Measurements from ENCODE around the gene VTN.

Gene VTN

DNA sequence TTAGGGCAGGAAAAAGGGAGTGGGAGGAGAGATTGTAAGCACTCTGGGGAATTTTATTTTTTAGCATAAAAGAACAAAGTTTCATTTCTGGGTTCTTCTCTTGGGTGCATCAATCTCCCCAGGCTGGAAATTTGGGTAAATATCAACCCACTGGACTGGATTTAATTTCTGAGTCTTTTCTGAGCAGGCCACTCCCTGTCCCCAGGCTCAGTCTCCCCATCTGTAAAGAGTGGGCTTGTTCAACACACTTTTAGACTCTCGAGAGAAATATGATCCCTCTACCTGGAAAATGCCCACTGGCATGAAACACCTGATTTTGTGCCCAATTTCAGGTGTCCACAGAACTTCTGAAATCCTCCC lies 617 bp upstream of the VTN start:
- peaks cover 32 to 47% (median 40%) of the 10 kb centered on the region in 10 experiments for H3K4me1 ChIP-seq
- H3K4me3 ChIP-seq = peak overlapping the region in 7 of 10 experiments; percentile 65 to 79 (median 74); a peak in 8 of 20 replicates
- H3K27me3 ChIP-seq = no peaks in the 10 kb centered on the region; a peak in 1 of 22 replicates
- no peaks in the 10 kb centered on the region for H3K9me3 ChIP-seq (replicated peaks in 1 of 11)
- peak overlapping the region; percentile 96 to 100 (median 98) for H3K4me2 ChIP-seq
- H4K20me1 ChIP-seq = peaks cover 15 to 64% (median 39%) of the 10 kb centered on the region in 11 experiments; a peak in 19 of 22 replicates
- H3K36me3 ChIP-seq = peaks cover 0 to 16% (median 2%) of the 10 kb centered on the region in 11 experiments; a peak in 6 of 22 replicates
- peak overlapping the region in 7 of 11 experiments; percentile 3 to 84 (median 46); a peak in 5 of 22 replicates for H3K9ac ChIP-seq
- no peak for TF ChIP-seq Cebpa-rat (IDR thresholded peaks at IDR 0.05)
- peak overlapping the region in 6 of 11 experiments; percentile 13 to 60 (median 39); a peak in 8 of 22 replicates for H3K27ac ChIP-seq

DNA sequence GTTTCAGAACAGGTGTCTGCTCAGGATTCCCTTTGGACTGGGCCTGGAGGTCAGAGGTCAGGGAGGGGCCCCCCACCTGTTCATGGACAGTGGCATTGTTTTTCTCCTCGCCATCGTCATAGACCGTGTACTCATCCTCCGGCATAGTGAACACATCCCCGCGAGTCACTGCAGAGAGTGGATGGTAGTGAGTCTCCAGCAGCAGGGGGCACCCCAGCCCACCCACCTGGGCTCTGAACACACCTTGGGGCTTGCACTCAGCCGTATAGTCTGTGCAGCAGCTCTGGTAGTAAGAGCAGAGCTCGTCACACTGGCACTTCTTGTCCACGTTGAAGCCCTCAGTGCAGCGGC lies 448 bp downstream of the VTN start:
- H4K20me1 ChIP-seq = peaks cover 12 to 71% (median 32%) of the 10 kb centered on the region in 11 experiments; a peak in 19 of 22 replicates
- peak overlapping the region in 7 of 11 experiments; percentile 96 to 99 (median 98); a peak in 12 of 22 replicates for H3K4me2 ChIP-seq
- no peak for TF ChIP-seq Cebpa-rat (IDR thresholded peaks at IDR 0.05)
- no peaks in the 10 kb centered on the region for H3K9me3 ChIP-seq (replicated peaks in 1 of 11)
- no peak overlapping the region for H3K4me3 ChIP-seq
- no peaks in the 10 kb centered on the region; a peak in 1 of 22 replicates for H3K27me3 ChIP-seq
- peaks cover 32 to 47% (median 40%) of the 10 kb centered on the region in 10 experiments for H3K4me1 ChIP-seq
- peak overlapping the region in 4 of 11 experiments; percentile 14 to 60 (median 44); a peak in 3 of 22 replicates for H3K27ac ChIP-seq
- H3K9ac ChIP-seq = peak overlapping the region in 2 of 11 experiments; percentile 16 to 46; a peak in 4 of 22 replicates
- peaks cover 0 to 27% (median 11%) of the 10 kb centered on the region in 11 experiments; a peak in 16 of 22 replicates for H3K36me3 ChIP-seq

DNA sequence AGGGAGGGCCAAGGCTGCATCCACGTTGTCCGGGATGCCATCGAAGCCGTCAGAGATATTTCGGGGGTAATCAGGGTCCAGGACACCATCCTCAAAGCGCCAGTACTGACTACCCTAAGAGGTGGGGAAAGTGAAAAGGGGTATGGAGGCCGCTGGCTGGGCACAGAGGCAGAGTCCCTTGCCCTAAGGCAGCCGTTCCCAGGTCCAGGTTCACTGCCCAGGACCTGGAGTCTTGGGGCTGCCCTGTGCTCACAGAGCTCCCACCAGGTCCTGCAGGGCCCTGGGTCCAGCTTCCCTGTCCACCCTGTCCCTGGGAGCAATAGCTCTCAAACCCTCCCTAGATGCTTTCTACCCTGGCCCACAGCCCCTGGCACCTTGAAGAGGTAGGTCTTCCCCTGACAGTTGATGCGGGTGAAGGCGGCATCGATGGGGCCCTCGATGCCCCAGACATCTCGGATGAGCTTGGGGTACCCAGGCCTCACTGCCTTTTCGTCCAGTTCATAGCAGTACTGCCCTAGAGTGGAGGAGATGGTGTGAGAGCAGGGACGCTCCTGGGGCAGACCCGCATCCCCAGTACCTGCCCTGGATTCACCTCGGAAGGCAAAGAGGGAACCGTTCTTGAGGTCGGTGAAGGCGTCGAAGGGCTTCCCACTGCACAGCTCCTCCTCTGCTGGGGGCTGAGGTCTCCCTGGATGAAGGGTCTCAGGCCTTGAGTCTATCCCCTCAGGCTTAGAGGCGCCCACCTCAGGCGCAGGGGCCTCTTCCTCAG lies 1.0 kb downstream of the VTN start:
- Histone ChIP-seq H3K36me3 (peaks cover 3 to 33% (median 16%) of the 10 kb centered on the region in 11 experiments; a peak in 20 of 22 replicates), H3K9ac (no peak overlapping the region; a peak in 3 of 22 replicates)

DNA sequence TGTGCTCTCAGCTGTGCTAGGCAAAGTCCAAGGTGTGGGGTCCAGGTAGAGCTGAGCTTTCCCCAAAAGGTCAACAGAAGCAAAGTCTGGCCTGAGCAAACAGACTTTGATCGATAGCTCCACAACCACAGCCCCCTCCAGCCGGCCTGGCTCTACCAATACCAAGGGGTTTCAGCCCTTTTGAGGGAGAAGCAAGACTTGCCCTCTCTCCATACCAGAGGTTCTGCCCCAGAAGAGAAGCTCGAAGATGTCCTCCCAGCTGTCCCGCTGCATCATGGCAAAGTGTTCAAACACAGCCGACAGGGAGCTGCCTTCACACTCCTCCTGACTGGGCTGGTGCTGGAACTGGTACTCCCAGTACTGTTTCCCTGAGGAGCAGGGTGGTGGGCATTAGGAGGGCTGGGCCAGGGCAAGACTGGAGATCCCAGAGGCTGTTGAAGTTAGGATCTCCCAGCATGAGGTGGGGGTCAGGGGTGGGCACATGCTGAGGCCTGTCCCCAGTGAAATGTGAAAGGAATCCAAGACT lies 1.7 kb downstream of the VTN start:
- no peaks in the 10 kb centered on the region; a peak in 1 of 22 replicates for H3K27me3 ChIP-seq
- H3K9ac ChIP-seq = no peak overlapping the region
- H3K9me3 ChIP-seq (replicated peaks in 1 of 11) = no peaks in the 10 kb centered on the region
- no peak overlapping the region for H3K4me2 ChIP-seq
- H3K4me3 ChIP-seq = no peak overlapping the region
- H4K20me1 ChIP-seq = peaks cover 9 to 71% (median 20%) of the 10 kb centered on the region in 11 experiments; a peak in 18 of 22 replicates
- H3K27ac ChIP-seq = no peak overlapping the region
- H3K4me1 ChIP-seq = peaks cover 29 to 43% (median 36%) of the 10 kb centered on the region in 10 experiments
- peaks cover 11 to 40% (median 23%) of the 10 kb centered on the region in 11 experiments; a peak in 21 of 22 replicates for H3K36me3 ChIP-seq
- no peak for TF ChIP-seq Cebpa-rat (IDR thresholded peaks at IDR 0.05)

More for the DNA sequence above, 1.0 kb downstream of the VTN start:
- TF ChIP-seq Cebpa-rat (IDR thresholded peaks at IDR 0.05) = no peak
- H3K4me3 ChIP-seq = no peak overlapping the region
- no peaks in the 10 kb centered on the region for H3K9me3 ChIP-seq (replicated peaks in 1 of 11)
- peak overlapping the region in 5 of 11 experiments; percentile 96 to 99 (median 98); a peak in 7 of 22 replicates for H3K4me2 ChIP-seq
- H3K4me1 ChIP-seq = peaks cover 32 to 46% (median 40%) of the 10 kb centered on the region in 10 experiments
- peaks cover 12 to 71% (median 26%) of the 10 kb centered on the region in 11 experiments; a peak in 19 of 22 replicates for H4K20me1 ChIP-seq
- no peaks in the 10 kb centered on the region; a peak in 1 of 22 replicates for H3K27me3 ChIP-seq
- H3K27ac ChIP-seq = no peak overlapping the region

DNA sequence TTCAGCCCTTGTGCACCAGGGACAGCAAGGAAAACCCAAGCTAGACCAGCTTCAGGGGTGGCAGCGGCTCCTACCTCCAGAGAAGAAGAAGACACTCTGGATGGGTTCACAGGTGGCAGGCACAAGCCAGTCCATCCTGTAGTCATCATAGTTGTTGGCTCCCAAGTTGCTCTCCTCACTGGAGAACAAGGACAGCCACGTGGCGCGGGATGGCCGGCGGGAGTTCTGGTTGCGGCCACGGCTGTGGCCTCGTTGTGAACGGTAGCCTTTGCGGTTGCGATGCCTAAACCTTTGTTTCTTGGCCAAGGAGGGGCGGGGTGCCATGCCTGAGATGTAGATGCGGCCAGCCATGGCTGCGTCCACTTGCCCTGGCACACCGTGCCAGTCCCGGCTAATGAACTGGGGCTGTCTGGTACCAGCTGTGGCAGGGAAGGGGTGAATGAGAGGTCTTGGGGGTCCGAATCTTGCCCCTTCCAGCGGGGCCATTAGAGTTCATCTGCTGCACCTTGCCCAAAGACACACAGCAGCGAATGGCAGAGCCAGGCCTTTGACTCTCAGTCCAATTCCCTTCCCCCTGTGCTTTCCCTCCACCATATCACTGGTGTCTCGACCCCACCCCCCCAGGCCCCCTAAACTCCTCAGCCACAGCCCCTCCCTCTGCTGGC lies 2.3 kb downstream of the VTN start:
- Histone ChIP-seq H3K36me3 (peaks cover 17 to 46% (median 29%) of the 10 kb centered on the region in 11 experiments), H3K9me3 (replicated peaks in 1 of 11) (no peaks in the 10 kb centered on the region)
- TF ChIP-seq Cebpa-rat (IDR thresholded peaks at IDR 0.05) = no peak

DNA sequence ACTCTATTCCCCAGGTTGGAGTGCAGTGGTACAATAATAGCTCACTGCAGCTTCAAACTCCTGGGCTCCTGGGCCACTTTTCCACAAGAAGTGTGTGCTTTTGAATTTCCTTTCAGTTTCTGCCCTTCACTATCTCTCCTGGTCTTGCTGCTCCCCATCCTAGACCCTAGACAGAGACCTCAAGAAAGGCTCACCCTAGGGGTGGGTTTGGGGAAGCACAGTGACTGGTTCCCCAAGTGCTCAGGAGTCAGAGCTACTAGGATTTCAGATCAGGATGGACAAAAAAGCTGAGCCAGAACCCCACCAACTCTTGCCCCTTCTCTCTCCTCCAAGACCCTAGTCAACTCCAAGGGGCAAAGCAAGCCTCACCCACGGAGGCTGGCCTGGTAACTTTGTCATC lies 3.5 kb downstream of the VTN start:
- peaks cover 12 to 26% (median 19%) of the 10 kb centered on the region in 10 experiments for H3K4me1 ChIP-seq
- no peaks in the 10 kb centered on the region for H3K9me3 ChIP-seq (replicated peaks in 1 of 11)
- H3K36me3 ChIP-seq = peaks cover 28 to 58% (median 41%) of the 10 kb centered on the region in 11 experiments
- H3K4me3 ChIP-seq = no peak overlapping the region
- H3K4me2 ChIP-seq = no peak overlapping the region
- no peak overlapping the region; a peak in 1 of 22 replicates for H3K9ac ChIP-seq
- TF ChIP-seq Cebpa-rat (IDR thresholded peaks at IDR 0.05) = no peak
- H3K27me3 ChIP-seq = no peaks in the 10 kb centered on the region
- peaks cover 0 to 73% (median 19%) of the 10 kb centered on the region in 11 experiments; a peak in 15 of 22 replicates for H4K20me1 ChIP-seq
- H3K27ac ChIP-seq = no peak overlapping the region

More for the DNA sequence above, 2.3 kb downstream of the VTN start:
- H3K9ac ChIP-seq = no peak overlapping the region
- H4K20me1 ChIP-seq = peaks cover 3 to 71% (median 20%) of the 10 kb centered on the region in 11 experiments; a peak in 19 of 22 replicates
- peaks cover 23 to 37% (median 30%) of the 10 kb centered on the region in 10 experiments for H3K4me1 ChIP-seq
- no peak overlapping the region for H3K27ac ChIP-seq
- H3K4me2 ChIP-seq = no peak overlapping the region
- H3K27me3 ChIP-seq = no peaks in the 10 kb centered on the region
- H3K4me3 ChIP-seq = no peak overlapping the region

DNA sequence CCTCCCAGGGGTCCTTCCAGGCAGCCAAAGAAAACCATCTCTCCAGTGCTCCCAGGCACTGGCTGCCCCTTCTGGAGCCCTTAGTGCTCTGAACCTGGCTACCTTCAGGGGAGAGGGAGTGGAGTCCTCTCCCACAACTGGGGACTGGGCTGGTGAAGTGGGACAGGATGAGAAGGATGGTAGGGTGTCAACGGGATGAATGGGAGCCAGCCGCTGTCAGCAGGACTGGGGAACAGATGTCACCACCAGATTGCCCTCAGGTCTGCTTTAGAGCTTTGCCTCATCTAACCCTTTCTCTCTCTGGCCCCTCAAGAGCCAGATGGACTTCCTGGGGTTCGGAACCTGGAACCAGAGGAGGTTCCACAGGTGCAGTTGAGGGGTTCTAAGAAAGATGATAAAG lies 4.6 kb downstream of the VTN start:
- H3K4me1 ChIP-seq = peaks cover 4 to 14% (median 11%) of the 10 kb centered on the region in 10 experiments; a peak in 19 of 20 replicates
- no peak for TF ChIP-seq Cebpa-rat (IDR thresholded peaks at IDR 0.05)
- H3K27me3 ChIP-seq = no peaks in the 10 kb centered on the region
- H3K4me3 ChIP-seq = no peak overlapping the region
- peaks cover 40 to 69% (median 52%) of the 10 kb centered on the region in 11 experiments for H3K36me3 ChIP-seq
- H3K9ac ChIP-seq = no peak overlapping the region
- no peak overlapping the region for H3K27ac ChIP-seq
- H4K20me1 ChIP-seq = peaks cover 0 to 82% (median 19%) of the 10 kb centered on the region in 11 experiments; a peak in 14 of 22 replicates
- no peaks in the 10 kb centered on the region for H3K9me3 ChIP-seq (replicated peaks in 1 of 11)
- no peak overlapping the region for H3K4me2 ChIP-seq

DNA sequence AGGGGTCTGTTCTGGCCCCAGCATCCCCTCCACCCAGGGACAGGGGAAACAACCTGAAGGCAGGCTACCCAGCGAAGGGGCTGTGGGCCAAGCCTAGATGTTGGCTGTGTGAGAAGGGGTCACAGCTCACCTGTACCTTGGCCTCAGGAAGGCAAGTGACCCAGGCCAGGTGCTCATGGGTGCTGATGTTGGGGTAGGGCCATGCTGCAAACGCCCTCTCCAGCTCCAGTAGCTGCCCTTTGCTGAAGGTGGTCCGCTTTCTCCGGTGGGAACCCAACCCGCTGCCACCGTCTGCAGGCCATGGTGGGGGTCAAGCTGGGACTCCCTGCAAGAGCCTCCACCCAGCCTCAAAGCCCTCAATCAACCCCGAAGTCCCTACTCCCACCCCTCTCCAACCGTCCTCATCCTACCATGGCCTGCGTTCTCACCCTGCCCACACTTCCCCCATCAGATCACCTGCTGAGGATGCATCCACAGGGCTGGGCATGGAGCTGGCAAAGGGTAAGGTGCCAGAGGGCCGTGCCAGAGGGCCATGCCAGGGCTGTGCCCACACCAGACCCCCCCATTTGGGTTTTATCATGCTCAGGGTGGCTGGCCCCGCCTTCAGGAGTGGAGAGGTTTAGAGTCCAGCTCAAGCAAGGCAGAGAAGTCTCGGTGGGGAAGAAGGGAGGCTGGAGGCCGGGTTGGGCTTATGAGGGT lies 5.3 kb downstream of the VTN start, which contains the start of gene SEBOX:
Gene SEBOX, minus strand, starts transcription at position 535 of the 699 bp plus-strand sequence. Its CDS starts 48 bp downstream, at position 487.
- no peak within 1 kb of the TSS for H3K27ac ChIP-seq
- no peaks in the 10 kb centered on the region for H3K27me3 ChIP-seq
- peaks cover 0 to 8% (median 4%) of the 10 kb centered on the region in 10 experiments; a peak in 15 of 20 replicates for H3K4me1 ChIP-seq
- TF ChIP-seq Cebpa-rat (IDR thresholded peaks at IDR 0.05) = no peak
- H3K4me3 ChIP-seq = no peak within 1 kb of the TSS
- H4K20me1 ChIP-seq = peaks cover 0 to 79% (median 12%) of the 10 kb centered on the region in 11 experiments; a peak in 14 of 22 replicates
- no peak within 1 kb of the TSS for H3K9ac ChIP-seq
- H3K9me3 ChIP-seq (replicated peaks in 1 of 11) = no peaks in the 10 kb centered on the region
- no peak within 1 kb of the TSS for H3K4me2 ChIP-seq
- peaks cover 46 to 75% (median 59%) of the 10 kb centered on the region in 11 experiments for H3K36me3 ChIP-seq

All from BLaER1 treated with 17β-estradiol and CSF1 and Interleukin-3, amounts not matched to agents 10 nM and 100 nM (cell line).